ENCODE measurements around the gene PTPN5.

Gene PTPN5

GRCh38 chr11:18710545-18710944 is 81.1 kb downstream of the PTPN5 start:
- Histone ChIP-seq H3K27me3 (ENCODE audit: insufficient read depth, low read length) (peaks cover 72% of the 10 kb centered on the region), H3K27ac (ENCODE audit: low read depth, low read length) (no peak overlapping the region), H3K79me2 (ENCODE audit: control insufficient read depth, insufficient read depth, low read length, unreplicated experiment) (no peaks in the 10 kb centered on the region)

GRCh38 chr11:18709414-18709813 is 82.2 kb downstream of the PTPN5 start:
- H3K4me3 ChIP-seq (ENCODE audit: low read depth, low read length), result no peak overlapping the region
- H3K36me3 ChIP-seq (ENCODE audit: insufficient read depth, low read length), result no peaks in the 10 kb centered on the region
- H3K27ac ChIP-seq (ENCODE audit: low read depth, low read length), result no peak overlapping the region
- no peaks in the 10 kb centered on the region for H3K79me2 ChIP-seq (ENCODE audit: control insufficient read depth, insufficient read depth, low read length, unreplicated experiment)
- H3K27me3 ChIP-seq (ENCODE audit: insufficient read depth, low read length), result peaks cover 81% of the 10 kb centered on the region
- H3K4me1 ChIP-seq (ENCODE audit: control insufficient read depth, insufficient read depth, low read length, unreplicated experiment), result no peaks in the 10 kb centered on the region
- no peak overlapping the region for H2AFZ ChIP-seq (ENCODE audit: low read length, unreplicated experiment)

More at GRCh38 chr11:18710545-18710944, 81.1 kb downstream of the PTPN5 start:
- Histone ChIP-seq H3K4me3 (ENCODE audit: low read depth, low read length) (no peak overlapping the region), H3K36me3 (ENCODE audit: insufficient read depth, low read length) (no peaks in the 10 kb centered on the region), H2AFZ (ENCODE audit: low read length, unreplicated experiment) (no peak overlapping the region), H3K4me1 (ENCODE audit: control insufficient read depth, insufficient read depth, low read length, unreplicated experiment) (no peaks in the 10 kb centered on the region)

- no peak overlapping the region for H3K27ac ChIP-seq (ENCODE audit: low read depth, low read length)
- H3K27me3 ChIP-seq (ENCODE audit: insufficient read depth, low read length), result peaks cover 85% of the 10 kb centered on the region
- H3K4me3 ChIP-seq (ENCODE audit: low read depth, low read length), result no peak overlapping the region
- H3K36me3 ChIP-seq (ENCODE audit: insufficient read depth, low read length), result no peaks in the 10 kb centered on the region
- H2AFZ ChIP-seq (ENCODE audit: low read length, unreplicated experiment), result no peak overlapping the region
- H3K79me2 ChIP-seq (ENCODE audit: control insufficient read depth, insufficient read depth, low read length, unreplicated experiment), result no peaks in the 10 kb centered on the region
- H3K4me1 ChIP-seq (ENCODE audit: control insufficient read depth, insufficient read depth, low read length, unreplicated experiment), result no peaks in the 10 kb centered on the region
Measured at GRCh38 chr11:18707811-18708340, 83.7 kb downstream of the PTPN5 start.

GRCh38 chr11:18706330-18707243 is 85.0 kb downstream of the PTPN5 start:
- Histone ChIP-seq H3K36me3 (ENCODE audit: insufficient read depth, low read length) (no peaks in the 10 kb centered on the region), H2AFZ (ENCODE audit: low read length, unreplicated experiment) (peak overlapping the region; percentile 77), H3K79me2 (ENCODE audit: control insufficient read depth, insufficient read depth, low read length, unreplicated experiment) (no peaks in the 10 kb centered on the region), H3K4me1 (ENCODE audit: control insufficient read depth, insufficient read depth, low read length, unreplicated experiment) (no peaks in the 10 kb centered on the region), H3K27me3 (ENCODE audit: insufficient read depth, low read length) (peaks cover 80% of the 10 kb centered on the region), H3K4me3 (ENCODE audit: low read depth, low read length) (peak overlapping the region; percentile 55), H3K27ac (ENCODE audit: low read depth, low read length) (no peak overlapping the region)

- Histone ChIP-seq H3K27me3 (ENCODE audit: insufficient read depth, low read length) (peaks cover 74% of the 10 kb centered on the region), H3K4me1 (ENCODE audit: control insufficient read depth, insufficient read depth, low read length, unreplicated experiment) (no peaks in the 10 kb centered on the region), H3K27ac (ENCODE audit: low read depth, low read length) (no peak overlapping the region), H3K36me3 (ENCODE audit: insufficient read depth, low read length) (no peaks in the 10 kb centered on the region), H3K4me3 (ENCODE audit: low read depth, low read length) (peak overlapping the region; percentile 74), H3K79me2 (ENCODE audit: control insufficient read depth, insufficient read depth, low read length, unreplicated experiment) (no peaks in the 10 kb centered on the region), H2AFZ (ENCODE audit: low read length, unreplicated experiment) (peak overlapping the region; percentile 77)
Measured at GRCh38 chr11:18705651-18706281, 85.8 kb downstream of the PTPN5 start.

- Histone ChIP-seq H3K36me3 (ENCODE audit: insufficient read depth, low read length) (no peaks in the 10 kb centered on the region), H3K4me1 (ENCODE audit: control insufficient read depth, insufficient read depth, low read length, unreplicated experiment) (peaks cover 2% of the 10 kb centered on the region), H3K27me3 (ENCODE audit: insufficient read depth, low read length) (peaks cover 67% of the 10 kb centered on the region), H3K4me3 (ENCODE audit: low read depth, low read length) (no peak overlapping the region), H3K27ac (ENCODE audit: low read depth, low read length) (no peak overlapping the region), H3K79me2 (ENCODE audit: control insufficient read depth, insufficient read depth, low read length, unreplicated experiment) (no peaks in the 10 kb centered on the region), H2AFZ (ENCODE audit: low read length, unreplicated experiment) (no peak overlapping the region)
Measured at GRCh38 chr11:18704698-18705097, 86.9 kb downstream of the PTPN5 start.

GRCh38 chr11:18704045-18704645 is 87.5 kb downstream of the PTPN5 start:
- no peak overlapping the region for H3K27ac ChIP-seq (ENCODE audit: low read depth, low read length)
- no peaks in the 10 kb centered on the region for H3K79me2 ChIP-seq (ENCODE audit: control insufficient read depth, insufficient read depth, low read length, unreplicated experiment)
- H3K27me3 ChIP-seq (ENCODE audit: insufficient read depth, low read length), result peaks cover 66% of the 10 kb centered on the region
- no peak overlapping the region for H2AFZ ChIP-seq (ENCODE audit: low read length, unreplicated experiment)
- no peaks in the 10 kb centered on the region for H3K36me3 ChIP-seq (ENCODE audit: insufficient read depth, low read length)
- H3K4me1 ChIP-seq (ENCODE audit: control insufficient read depth, insufficient read depth, low read length, unreplicated experiment), result peaks cover 7% of the 10 kb centered on the region
- no peak overlapping the region for H3K4me3 ChIP-seq (ENCODE audit: low read depth, low read length)

GRCh38 chr11:18703001-18703763 is 88.4 kb downstream of the PTPN5 start:
- Histone ChIP-seq H3K36me3 (ENCODE audit: insufficient read depth, low read length) (no peaks in the 10 kb centered on the region), H3K79me2 (ENCODE audit: control insufficient read depth, insufficient read depth, low read length, unreplicated experiment) (no peaks in the 10 kb centered on the region), H2AFZ (ENCODE audit: low read length, unreplicated experiment) (no peak overlapping the region), H3K27me3 (ENCODE audit: insufficient read depth, low read length) (peaks cover 56% of the 10 kb centered on the region), H3K4me3 (ENCODE audit: low read depth, low read length) (no peak overlapping the region), H3K4me1 (ENCODE audit: control insufficient read depth, insufficient read depth, low read length, unreplicated experiment) (peaks cover 8% of the 10 kb centered on the region), H3K27ac (ENCODE audit: low read depth, low read length) (no peak overlapping the region)

- H3K27me3 ChIP-seq (ENCODE audit: insufficient read depth, low read length), result peaks cover 41% of the 10 kb centered on the region
- no peaks in the 10 kb centered on the region for H3K79me2 ChIP-seq (ENCODE audit: control insufficient read depth, insufficient read depth, low read length, unreplicated experiment)
- H3K4me3 ChIP-seq (ENCODE audit: low read depth, low read length), result no peak overlapping the region
- H3K4me1 ChIP-seq (ENCODE audit: control insufficient read depth, insufficient read depth, low read length, unreplicated experiment), result peaks cover 20% of the 10 kb centered on the region
- no peaks in the 10 kb centered on the region for H3K36me3 ChIP-seq (ENCODE audit: insufficient read depth, low read length)
- no peak overlapping the region for H3K27ac ChIP-seq (ENCODE audit: low read depth, low read length)
- no peak overlapping the region for H2AFZ ChIP-seq (ENCODE audit: low read length, unreplicated experiment)
Measured at GRCh38 chr11:18701614-18702216, 89.9 kb downstream of the PTPN5 start.

- H3K27ac ChIP-seq (ENCODE audit: low read depth, low read length), result no peak overlapping the region
- peaks cover 20% of the 10 kb centered on the region for H3K4me1 ChIP-seq (ENCODE audit: control insufficient read depth, insufficient read depth, low read length, unreplicated experiment)
- peaks cover 34% of the 10 kb centered on the region for H3K27me3 ChIP-seq (ENCODE audit: insufficient read depth, low read length)
- no peak overlapping the region for H2AFZ ChIP-seq (ENCODE audit: low read length, unreplicated experiment)
- no peak overlapping the region for H3K4me3 ChIP-seq (ENCODE audit: low read depth, low read length)
- H3K36me3 ChIP-seq (ENCODE audit: insufficient read depth, low read length), result no peaks in the 10 kb centered on the region
- no peaks in the 10 kb centered on the region for H3K79me2 ChIP-seq (ENCODE audit: control insufficient read depth, insufficient read depth, low read length, unreplicated experiment)
Measured at GRCh38 chr11:18700872-18701271, 90.7 kb downstream of the PTPN5 start.
